NB4 (cell line): ENCODE measurements around the gene TM9SF1.

Experiments used
- DNase-seq: peaks from one replicate; pipeline ENCODE4 v3.0.0; 2010; ENCODE audit warnings: low read depth
- H3K4me3 ChIP-seq: one replicate; pipeline ENCODE4 v1.5.1; 2011; ENCODE audit warnings: mild to moderate bottlenecking, low read depth, low read length, moderate library complexity
- CTCF ChIP-seq: IDR thresholded peaks from one replicate; pipeline ENCODE4 v1.5.1; 2012; ENCODE audit warnings: low read depth, low read length
- MAX ChIP-seq: IDR thresholded peaks from 2 replicates; pipeline ENCODE4 v1.6.1; 2011; ENCODE audit warnings: low read depth, low read length
- MYC ChIP-seq: IDR thresholded peaks from 2 replicates; pipeline ENCODE4 v1.6.1; 2011; ENCODE audit warnings: low read depth, low read length
- POLR2A ChIP-seq: IDR thresholded peaks from 2 replicates; pipeline ENCODE4 v1.6.1; 2011; ENCODE audit warnings: mild to moderate bottlenecking; ENCODE audit not compliant: insufficient read length; ENCODE audit errors: extremely low read depth

TM9SF1 gene

GRCh38 chr14:24177891-24178290 lies 17.4 kb downstream of the TM9SF1 start:
- TF ChIP-seq MAX (no peak), POLR2A (no peak), CTCF (no peak), MYC (no peak)

GRCh38 chr14:24177041-24177825 lies 18.0 kb downstream of the TM9SF1 start:
- no peak overlapping the region for H3K4me3 ChIP-seq
- DNase-seq: no peak
- TF ChIP-seq CTCF: no peak
- TF ChIP-seq MAX: no peak
- no peak for TF ChIP-seq MYC
- no peak for TF ChIP-seq POLR2A

More at GRCh38 chr14:24177891-24178290, 17.4 kb downstream of the TM9SF1 start:
- H3K4me3 ChIP-seq: no peak overlapping the region
- no peak for DNase-seq

- DNase-seq: no peak
- H3K4me3 ChIP-seq: no peak overlapping the region
- TF ChIP-seq CTCF (no peak), MYC (no peak), MAX (no peak), POLR2A (no peak)
These were observed 18.6 kb downstream of the TM9SF1 start for GRCh38 chr14:24176599-24176998.

GRCh38 chr14:24172871-24173281 lies 22.4 kb downstream of the TM9SF1 start:
- H3K4me3 ChIP-seq: no peak overlapping the region
- no peak for TF ChIP-seq CTCF
- no peak for TF ChIP-seq MAX
- no peak for TF ChIP-seq POLR2A
- TF ChIP-seq MYC: no peak
- no peak for DNase-seq

- no peak for DNase-seq
- no peak overlapping the region for H3K4me3 ChIP-seq
- TF ChIP-seq MYC (no peak), CTCF (no peak), MAX (no peak), POLR2A (no peak)
These were observed 22.9 kb downstream of the TM9SF1 start for GRCh38 chr14:24172261-24172860.
